OCI-LY3 (cell line): ENCODE results near the gene KCNH3.

Experiments used
- EZH2phosphoT487 ChIP-seq: fragments of 200-600 bp; shearing (Covaris generic); IDR thresholded peaks from 2 replicates; pipeline ENCODE4 v1.6.1; 2018; ENCODE audit warnings: antibody characterized with exemption, mixed run types, low read depth
- TF ChIP-seq, protein P1 (sequence below): fragments of 200-600, 300-600 bp; sonication (generic); IDR thresholded peaks from 2 replicates; pipeline ENCODE4 v1.5.1; 2014; ENCODE audit warnings: antibody characterized with exemption, low read length, low read depth

DNA sequence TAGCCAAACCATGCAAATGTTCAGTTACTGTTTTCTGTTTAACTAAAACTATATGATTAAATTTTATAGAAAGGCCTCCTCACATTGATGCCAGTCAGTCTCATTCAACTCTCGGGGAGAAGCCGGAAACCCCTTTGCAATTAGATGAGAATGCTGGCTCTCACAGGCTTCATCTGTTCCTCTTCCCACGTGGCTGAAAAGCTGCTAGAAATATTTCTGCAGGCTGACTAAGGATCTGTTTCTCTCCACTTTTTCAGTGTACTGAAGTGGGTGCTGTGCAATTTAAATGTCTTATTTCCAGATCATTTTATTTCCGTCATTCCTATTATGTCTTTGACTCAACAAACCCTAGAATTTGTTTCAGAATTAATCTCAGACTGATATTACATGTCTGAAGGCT is 17.4 kb upstream of the KCNH3 start:
- TF ChIP-seq, protein P1, sequence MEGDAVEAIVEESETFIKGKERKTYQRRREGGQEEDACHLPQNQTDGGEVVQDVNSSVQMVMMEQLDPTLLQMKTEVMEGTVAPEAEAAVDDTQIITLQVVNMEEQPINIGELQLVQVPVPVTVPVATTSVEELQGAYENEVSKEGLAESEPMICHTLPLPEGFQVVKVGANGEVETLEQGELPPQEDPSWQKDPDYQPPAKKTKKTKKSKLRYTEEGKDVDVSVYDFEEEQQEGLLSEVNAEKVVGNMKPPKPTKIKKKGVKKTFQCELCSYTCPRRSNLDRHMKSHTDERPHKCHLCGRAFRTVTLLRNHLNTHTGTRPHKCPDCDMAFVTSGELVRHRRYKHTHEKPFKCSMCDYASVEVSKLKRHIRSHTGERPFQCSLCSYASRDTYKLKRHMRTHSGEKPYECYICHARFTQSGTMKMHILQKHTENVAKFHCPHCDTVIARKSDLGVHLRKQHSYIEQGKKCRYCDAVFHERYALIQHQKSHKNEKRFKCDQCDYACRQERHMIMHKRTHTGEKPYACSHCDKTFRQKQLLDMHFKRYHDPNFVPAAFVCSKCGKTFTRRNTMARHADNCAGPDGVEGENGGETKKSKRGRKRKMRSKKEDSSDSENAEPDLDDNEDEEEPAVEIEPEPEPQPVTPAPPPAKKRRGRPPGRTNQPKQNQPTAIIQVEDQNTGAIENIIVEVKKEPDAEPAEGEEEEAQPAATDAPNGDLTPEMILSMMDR, result no peak
- TF ChIP-seq EZH2phosphoT487, result no peak
